K562 (cell line): ENCODE results near the gene INTS2. TPM values are rescaled to one million over a fixed set of nuclear protein-coding genes. Genes with fewer than 3 reads are reported as not detected.

Experiments used
- EP400 ChIP-seq: fragments of 450-650 bp; IDR thresholded peaks from 2 replicates; pipeline ENCODE4 v1.6.1; 2017; ENCODE audit warnings: antibody characterized with exemption, mild to moderate bottlenecking, moderate library complexity
- GATAD2B ChIP-seq: fragments of 450-650 bp; IDR thresholded peaks from 2 replicates; pipeline ENCODE4 v1.6.1; 2017; ENCODE audit warnings: mild to moderate bottlenecking, borderline replicate concordance
- HIVEP1 ChIP-seq: fragments of 250-450 bp; sonication (Bioruptor Pico); IDR thresholded peaks from 2 replicates; pipeline ENCODE4 v1.4.0; 2020; ENCODE audit warnings: mild to moderate bottlenecking
- HLTF ChIP-seq: fragments of 450-650 bp; IDR thresholded peaks from 2 replicates; pipeline ENCODE4 v1.6.1; 2016
- KDM5B ChIP-seq: fragments of 200-600 bp; sonication (generic); IDR thresholded peaks from 2 replicates; pipeline ENCODE4 v1.6.1; 2012; ENCODE audit warnings: low read depth, mild to moderate bottlenecking, moderate library complexity, low read length, control low read depth, inconsistent platforms; ENCODE audit not compliant: insufficient replicate concordance
- MGA ChIP-seq: fragments of 450-650 bp; IDR thresholded peaks from 2 replicates; pipeline ENCODE4 v1.6.1; 2016; ENCODE audit warnings: mild to moderate bottlenecking, moderate library complexity
- NFXL1 ChIP-seq: fragments of 450-650 bp; formaldehyde crosslinking; IDR thresholded peaks from 2 replicates; pipeline ENCODE4 v1.4.0; 2021; ENCODE audit warnings: mild to moderate bottlenecking
- NFYB ChIP-seq: IDR thresholded peaks from 2 replicates; pipeline ENCODE4 v1.6.1; 2011; ENCODE audit warnings: mild to moderate bottlenecking, moderate library complexity; ENCODE audit not compliant: insufficient read length; ENCODE audit errors: extremely low read depth
- NR2F6 ChIP-seq: fragments of 450-650 bp; formaldehyde crosslinking; IDR thresholded peaks from 2 replicates; pipeline ENCODE4 v1.4.0; 2020; ENCODE audit warnings: mild to moderate bottlenecking
- SRF ChIP-seq, 2 experiments: fragments of 250-450, 450-650 bp in 1 of 2; sonication (Bioruptor Pico) in 1 of 2; sonication (generic) in 1 of 2; formaldehyde crosslinking; IDR thresholded peaks; 2 replicates each; pipeline versions ENCODE4 v1.5.0 to v1.5.1; 2020 to 2022; ENCODE audit warnings: mild to moderate bottlenecking in 1 of 2, missing genetic modification reagents in 1 of 2
- ZNF76 ChIP-seq: fragments of 250-450 bp; sonication (Bioruptor Pico); IDR thresholded peaks from 2 replicates; pipeline ENCODE4 v1.4.0; 2020; ENCODE audit warnings: mild to moderate bottlenecking, moderate library complexity, borderline replicate concordance
- polyA plus RNA-seq, 8 experiments: library from polyadenylated mRNA; depleted of rRNA in 4 of 8; stranded (reverse) in 5 of 8; unstranded in 3 of 8; fragments of >200 nt; fragmentation: Nextera tagmentation in 2 of 8; fragmentation: Illumina TruSeq in 1 of 8; extraction: Ambion mirVana in 2 of 8; extraction: Trizol in 1 of 8; gene quantifications; 2 replicates each; pipeline versions ENCODE4 v1.2.1 to v1.2.3, GENCODE V29; 2011 to 2014; ENCODE audit warnings: inconsistent platforms in 1 of 8, missing spikeins in 1 of 8
- total RNA-seq, 7 experiments: library from RNA; depleted of rRNA in 6 of 7; stranded (reverse); fragments of >200 nt in 6 of 7; fragmentation: Illumina TruSeq in 2 of 7; extraction: Trizol in 2 of 7; gene quantifications; 2 replicates each; pipeline versions ENCODE4 v1.2.1 to v1.2.3, GENCODE V29; 2011 to 2021; ENCODE audit warnings: low replicate concordance in 1 of 7
- TF ChIP-seq, protein P1 (sequence below): fragments of 250-450 bp; sonication (Bioruptor Pico); IDR thresholded peaks from 2 replicates; pipeline ENCODE4 v1.5.0; 2022; ENCODE audit warnings: mild to moderate bottlenecking
- TF ChIP-seq, protein P2 (sequence below): sonication (generic); formaldehyde crosslinking; IDR thresholded peaks from 2 replicates; pipeline ENCODE4 v1.8.1; 2023; ENCODE audit warnings: mild to moderate bottlenecking, missing genetic modification reagents

Gene INTS2
- total and polyA plus RNA-seq, 9 of the 15 experiments (the other 6 are each of a cell fraction or from before 2014, with no cell fraction given), result 4.8 to 24.7 (median 12.8) TPM

DNA sequence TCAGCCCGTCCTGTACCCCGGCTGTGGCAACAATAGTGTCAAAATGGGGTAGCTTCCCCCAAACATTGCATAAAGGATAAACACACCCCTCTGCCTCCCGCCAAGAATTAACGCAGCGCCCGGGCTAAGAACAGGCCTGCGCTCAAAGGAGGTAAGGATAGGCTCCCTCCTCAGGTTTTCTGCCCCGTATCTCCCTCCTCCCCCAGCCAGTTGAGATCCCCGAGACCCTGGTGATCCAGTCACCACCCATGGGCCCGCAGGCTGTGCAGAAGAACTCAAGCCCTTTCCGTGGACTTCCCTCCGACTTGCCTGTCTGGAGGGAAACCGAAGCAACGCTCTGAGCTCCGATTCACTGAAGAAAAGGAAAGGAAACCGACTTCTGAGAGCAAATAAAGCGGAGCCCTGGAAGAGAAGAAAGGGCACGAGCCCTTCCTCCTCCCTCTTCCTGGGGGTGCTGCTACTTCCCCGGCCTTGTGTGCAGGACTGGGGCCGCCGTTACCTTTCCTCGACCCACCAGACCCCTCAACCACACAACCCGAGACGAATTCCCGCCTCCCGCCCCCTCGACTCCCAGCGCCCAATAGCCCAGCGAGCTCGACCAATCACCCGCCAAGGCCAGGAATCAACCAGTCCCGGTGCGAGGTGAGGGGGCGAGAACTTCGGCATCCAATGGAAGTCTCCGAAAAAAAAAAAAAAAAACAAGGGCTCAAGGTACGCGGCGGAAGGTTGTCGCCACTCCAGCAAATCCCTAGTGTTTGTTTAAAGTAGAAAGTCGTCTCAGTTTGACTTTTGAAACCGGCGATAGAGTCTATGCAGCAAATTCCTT is 64.6 kb downstream of the INTS2 start, which contains the start of gene BRIP1 (continued):
- TF ChIP-seq, protein P1, sequence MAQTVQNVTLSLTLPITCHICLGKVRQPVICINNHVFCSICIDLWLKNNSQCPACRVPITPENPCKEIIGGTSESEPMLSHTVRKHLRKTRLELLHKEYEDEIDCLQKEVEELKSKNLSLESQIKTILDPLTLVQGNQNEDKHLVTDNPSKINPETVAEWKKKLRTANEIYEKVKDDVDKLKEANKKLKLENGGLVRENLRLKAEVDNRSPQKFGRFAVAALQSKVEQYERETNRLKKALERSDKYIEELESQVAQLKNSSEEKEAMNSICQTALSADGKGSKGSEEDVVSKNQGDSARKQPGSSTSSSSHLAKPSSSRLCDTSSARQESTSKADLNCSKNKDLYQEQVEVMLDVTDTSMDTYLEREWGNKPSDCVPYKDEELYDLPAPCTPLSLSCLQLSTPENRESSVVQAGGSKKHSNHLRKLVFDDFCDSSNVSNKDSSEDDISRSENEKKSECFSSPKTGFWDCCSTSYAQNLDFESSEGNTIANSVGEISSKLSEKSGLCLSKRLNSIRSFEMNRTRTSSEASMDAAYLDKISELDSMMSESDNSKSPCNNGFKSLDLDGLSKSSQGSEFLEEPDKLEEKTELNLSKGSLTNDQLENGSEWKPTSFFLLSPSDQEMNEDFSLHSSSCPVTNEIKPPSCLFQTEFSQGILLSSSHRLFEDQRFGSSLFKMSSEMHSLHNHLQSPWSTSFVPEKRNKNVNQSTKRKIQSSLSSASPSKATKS (CRISPR knock-in tag), result no peak
- TF ChIP-seq KDM5B (peak; percentile 83), NFYB (peak; percentile 89), GATAD2B (no peak), NFXL1 (CRISPR knock-in tag) (no peak), ZNF76 (no peak), EP400 (peak; percentile 79), NR2F6 (CRISPR knock-in tag) (no peak), MGA (peak; percentile 61), HIVEP1 (CRISPR knock-in tag) (no peak), HLTF (0 out of 2 replicates have a peak, but pooled peaks have one; percentile 41), SRF (CRISPR knock-in tag; IDR thresholded peaks at IDR 0.05) (no peak)
- TF ChIP-seq, protein P2, sequence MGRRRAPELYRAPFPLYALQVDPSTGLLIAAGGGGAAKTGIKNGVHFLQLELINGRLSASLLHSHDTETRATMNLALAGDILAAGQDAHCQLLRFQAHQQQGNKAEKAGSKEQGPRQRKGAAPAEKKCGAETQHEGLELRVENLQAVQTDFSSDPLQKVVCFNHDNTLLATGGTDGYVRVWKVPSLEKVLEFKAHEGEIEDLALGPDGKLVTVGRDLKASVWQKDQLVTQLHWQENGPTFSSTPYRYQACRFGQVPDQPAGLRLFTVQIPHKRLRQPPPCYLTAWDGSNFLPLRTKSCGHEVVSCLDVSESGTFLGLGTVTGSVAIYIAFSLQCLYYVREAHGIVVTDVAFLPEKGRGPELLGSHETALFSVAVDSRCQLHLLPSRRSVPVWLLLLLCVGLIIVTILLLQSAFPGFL (CRISPR knock-in tag), result no peak
